HepG2 (cell line): ENCODE results near the gene TRMT1. TPM values are rescaled to one million over a fixed set of nuclear protein-coding genes. Genes with fewer than 3 reads are reported as not detected.

Experiments
- BCL6 ChIP-seq: IDR thresholded peaks from 2 replicates; pipeline ENCODE4 v1.6.1; 2016; ENCODE audit warnings: missing genetic modification reagents, missing compliant biosample characterization
- FIP1L1 ChIP-seq: fragments of 200-400 bp; formaldehyde crosslinking; IDR thresholded peaks from 2 replicates; pipeline ENCODE4 v1.6.1; 2018; ENCODE audit warnings: low read depth, mild to moderate bottlenecking, low read length, moderate library complexity, borderline replicate concordance; ENCODE audit not compliant: insufficient read depth
- GFI1 ChIP-seq: sonication (generic); formaldehyde crosslinking; IDR thresholded peaks from 2 replicates; pipeline ENCODE4 v1.5.0; 2020; ENCODE audit warnings: missing genetic modification reagents, mild to moderate bottlenecking, borderline replicate concordance
- JARID2 ChIP-seq: sonication (generic); formaldehyde crosslinking; IDR thresholded peaks from 2 replicates; pipeline ENCODE4 v1.8.1; 2023; ENCODE audit warnings: missing genetic modification reagents, inconsistent platforms; ENCODE audit not compliant: insufficient replicate concordance
- MAZ ChIP-seq, 2 experiments: sonication (generic) in 1 of 2; formaldehyde crosslinking in 1 of 2; IDR thresholded peaks; 2 replicates each; pipeline versions ENCODE4 v1.5.0 to v1.6.1; 2012 to 2020; ENCODE audit warnings: low read depth in 2 of 2, mild to moderate bottlenecking in 2 of 2, borderline replicate concordance in 1 of 2, improper control_type of control experiment in 1 of 2, low read length in 1 of 2, missing genetic modification reagents in 1 of 2, moderate library complexity in 1 of 2
- MIER2 ChIP-seq: IDR thresholded peaks from 2 replicates; pipeline ENCODE4 v1.6.1; 2016; ENCODE audit warnings: missing biosample characterization, missing genetic modification reagents
- SP2 ChIP-seq: sonication (generic); formaldehyde crosslinking; IDR thresholded peaks from 2 replicates; pipeline ENCODE4 v1.5.1; 2020; ENCODE audit warnings: mild to moderate bottlenecking, missing genetic modification reagents
- SRY ChIP-seq: sonication (generic); formaldehyde crosslinking; IDR thresholded peaks from 2 replicates; pipeline ENCODE4 v1.8.0; 2022; ENCODE audit warnings: mild to moderate bottlenecking, missing genetic modification reagents
- STAG1 ChIP-seq: sonication (generic); formaldehyde crosslinking; IDR thresholded peaks from 2 replicates; pipeline ENCODE4 v1.4.0; 2020; ENCODE audit warnings: missing genetic modification reagents
- TMF1 ChIP-seq: sonication (generic); formaldehyde crosslinking; IDR thresholded peaks from 2 replicates; pipeline ENCODE4 v1.8.1; 2022; ENCODE audit warnings: low read depth, missing genetic modification reagents
- ZC3H4 ChIP-seq: sonication (generic); formaldehyde crosslinking; IDR thresholded peaks from 2 replicates; pipeline ENCODE4 v1.4.0; 2020; ENCODE audit warnings: missing genetic modification reagents, borderline replicate concordance
- ZNF230 ChIP-seq: sonication (generic); formaldehyde crosslinking; IDR thresholded peaks from 2 replicates; pipeline ENCODE4 v1.4.0; 2020; ENCODE audit warnings: mild to moderate bottlenecking, missing genetic modification reagents
- ZNF598 ChIP-seq: sonication (generic); formaldehyde crosslinking; IDR thresholded peaks from 2 replicates; pipeline ENCODE4 v1.5.1; 2020; ENCODE audit warnings: mild to moderate bottlenecking, missing genetic modification reagents, borderline replicate concordance
- ZNF644 ChIP-seq: IDR thresholded peaks from 2 replicates; pipeline ENCODE4 v1.6.1; 2016; ENCODE audit warnings: low read depth
- ZNF816 ChIP-seq: sonication (generic); formaldehyde crosslinking; IDR thresholded peaks from 2 replicates; pipeline ENCODE4 v1.8.0; 2022; ENCODE audit warnings: missing genetic modification reagents, mild to moderate bottlenecking, borderline replicate concordance
- polyA plus RNA-seq, 8 experiments: library from polyadenylated mRNA; depleted of rRNA in 3 of 8; stranded (reverse) in 7 of 8; unstranded in 1 of 8; fragments of >200 nt; fragmentation: Illumina TruSeq in 4 of 8; extraction: Trizol in 4 of 8; gene quantifications; 2 replicates each; pipeline versions ENCODE4 v1.2.1 to v1.2.3, GENCODE V29; 2011 to 2016; ENCODE audit warnings: low read depth in 4 of 8, missing spikeins in 1 of 8, mixed read lengths in 1 of 8; ENCODE audit not compliant: insufficient read depth in 1 of 8
- total RNA-seq, 5 experiments: library from RNA; depleted of rRNA; stranded (reverse); fragments of >200 nt; fragmentation: Illumina TruSeq; extraction: Trizol; gene quantifications; 2 replicates each; pipeline ENCODE4 v1.2.3, GENCODE V29; 2016; ENCODE audit warnings: low read depth in 1 of 5
- TF ChIP-seq, protein P1 (sequence below): sonication (generic); formaldehyde crosslinking; IDR thresholded peaks from 2 replicates; pipeline ENCODE4; 2020; ENCODE audit warnings: missing genetic modification reagents, mild to moderate bottlenecking, borderline replicate concordance
- TF ChIP-seq, protein P2 (sequence below): sonication (generic); IDR thresholded peaks from 2 replicates; pipeline ENCODE4 v1.6.1; 2016; ENCODE audit warnings: low read depth, borderline replicate concordance
- TF ChIP-seq, protein P3 (sequence below): IDR thresholded peaks from 2 replicates; pipeline ENCODE4 v1.6.1; 2016; ENCODE audit warnings: low read depth
- TF ChIP-seq, protein P4 (sequence below): sonication (generic); formaldehyde crosslinking; IDR thresholded peaks from 2 replicates; pipeline ENCODE4 v1.8.0; 2023; ENCODE audit warnings: mild to moderate bottlenecking, missing genetic modification reagents
- TF ChIP-seq, protein P5 (sequence below): sonication (generic); formaldehyde crosslinking; IDR thresholded peaks from 2 replicates; pipeline ENCODE4 v1.5.0; 2020; ENCODE audit warnings: missing genetic modification reagents

The TRMT1 gene
- total and polyA plus RNA-seq, 2 of the 13 experiments (the other 11 are each of a cell fraction or from before 2014, with no cell fraction given) = 35.5 to 44.1 TPM

DNA sequence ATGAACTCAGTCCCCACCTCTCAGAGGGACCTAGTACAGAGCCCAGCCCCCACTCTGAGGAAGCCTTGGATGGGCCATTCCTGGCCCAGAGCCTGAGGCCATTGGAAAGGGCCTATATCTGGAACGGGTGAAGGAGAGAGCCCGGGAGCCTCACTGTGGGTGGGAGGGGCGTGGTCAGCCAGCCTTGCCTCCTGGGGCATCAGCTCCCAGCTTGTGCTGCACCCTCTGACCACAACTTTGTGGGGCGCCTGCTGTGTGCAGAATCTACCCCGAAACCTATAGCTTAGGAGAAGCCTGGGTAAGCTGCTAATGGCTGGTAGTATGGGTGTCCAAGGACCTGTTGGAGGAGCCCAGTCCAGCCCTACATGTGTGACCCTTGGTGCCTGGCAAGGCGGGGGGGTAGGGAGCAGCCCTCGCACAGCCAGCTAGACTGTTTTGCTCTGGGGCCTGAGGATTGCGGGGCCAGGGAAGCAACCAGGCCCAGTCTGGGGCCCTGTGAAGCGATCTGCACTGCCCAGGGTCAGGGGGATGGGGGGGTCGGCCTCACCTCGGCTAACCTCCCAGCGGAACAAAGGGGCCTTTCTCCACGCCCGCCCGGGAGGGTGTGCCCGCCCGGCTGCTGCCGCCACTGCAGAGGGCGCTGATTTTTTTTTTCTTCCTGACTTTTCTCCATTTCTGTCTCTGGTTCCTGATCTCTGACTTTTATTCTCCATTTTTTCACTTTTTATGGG is 56.1 kb downstream of the TRMT1 start (continued):
- TF ChIP-seq, protein P1, sequence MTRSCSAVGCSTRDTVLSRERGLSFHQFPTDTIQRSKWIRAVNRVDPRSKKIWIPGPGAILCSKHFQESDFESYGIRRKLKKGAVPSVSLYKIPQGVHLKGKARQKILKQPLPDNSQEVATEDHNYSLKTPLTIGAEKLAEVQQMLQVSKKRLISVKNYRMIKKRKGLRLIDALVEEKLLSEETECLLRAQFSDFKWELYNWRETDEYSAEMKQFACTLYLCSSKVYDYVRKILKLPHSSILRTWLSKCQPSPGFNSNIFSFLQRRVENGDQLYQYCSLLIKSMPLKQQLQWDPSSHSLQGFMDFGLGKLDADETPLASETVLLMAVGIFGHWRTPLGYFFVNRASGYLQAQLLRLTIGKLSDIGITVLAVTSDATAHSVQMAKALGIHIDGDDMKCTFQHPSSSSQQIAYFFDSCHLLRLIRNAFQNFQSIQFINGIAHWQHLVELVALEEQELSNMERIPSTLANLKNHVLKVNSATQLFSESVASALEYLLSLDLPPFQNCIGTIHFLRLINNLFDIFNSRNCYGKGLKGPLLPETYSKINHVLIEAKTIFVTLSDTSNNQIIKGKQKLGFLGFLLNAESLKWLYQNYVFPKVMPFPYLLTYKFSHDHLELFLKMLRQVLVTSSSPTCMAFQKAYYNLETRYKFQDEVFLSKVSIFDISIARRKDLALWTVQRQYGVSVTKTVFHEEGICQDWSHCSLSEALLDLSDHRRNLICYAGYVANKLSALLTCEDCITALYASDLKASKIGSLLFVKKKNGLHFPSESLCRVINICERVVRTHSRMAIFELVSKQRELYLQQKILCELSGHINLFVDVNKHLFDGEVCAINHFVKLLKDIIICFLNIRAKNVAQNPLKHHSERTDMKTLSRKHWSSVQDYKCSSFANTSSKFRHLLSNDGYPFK = no peak; the same call in 1 of the 2 replicates
- TF ChIP-seq MIER2 (no peak), SRY (peak; percentile 65; the same call in 1 of the 2 replicates), TMF1 (no peak), ZNF230 (0 out of 2 replicates have a peak, but pooled peaks have one; percentile 47), MAZ (IDR thresholded peaks at IDR 0.05; ENCODE audit: borderline replicate concordance, low read depth, low read length) (peak; percentile 74; the same call in 1 of the 2 replicates), MAZ (CRISPR knock-in tag; IDR thresholded peaks at IDR 0.05; ENCODE audit: low read depth) (no peak), JARID2 (CRISPR knock-in tag) (no peak), ZC3H4 (CRISPR knock-in tag) (no peak), SP2 (no peak), STAG1 (CRISPR knock-in tag) (peak; percentile 29; the same call in 1 of the 2 replicates), BCL6 (CRISPR knock-in tag) (peak; percentile 69), ZNF644 (no peak), ZNF816 (no peak), ZNF598 (CRISPR knock-in tag) (no peak), FIP1L1 (no peak), GFI1 (CRISPR knock-in tag) (peak; percentile 67; the same call in 1 of the 2 replicates)
- TF ChIP-seq, protein P2, sequence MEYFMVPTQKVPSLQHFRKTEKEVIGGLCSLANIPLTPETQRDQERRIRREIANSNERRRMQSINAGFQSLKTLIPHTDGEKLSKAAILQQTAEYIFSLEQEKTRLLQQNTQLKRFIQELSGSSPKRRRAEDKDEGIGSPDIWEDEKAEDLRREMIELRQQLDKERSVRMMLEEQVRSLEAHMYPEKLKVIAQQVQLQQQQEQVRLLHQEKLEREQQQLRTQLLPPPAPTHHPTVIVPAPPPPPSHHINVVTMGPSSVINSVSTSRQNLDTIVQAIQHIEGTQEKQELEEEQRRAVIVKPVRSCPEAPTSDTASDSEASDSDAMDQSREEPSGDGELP = peak; percentile 16; the same call in 1 of the 2 replicates
- TF ChIP-seq, protein P3, sequence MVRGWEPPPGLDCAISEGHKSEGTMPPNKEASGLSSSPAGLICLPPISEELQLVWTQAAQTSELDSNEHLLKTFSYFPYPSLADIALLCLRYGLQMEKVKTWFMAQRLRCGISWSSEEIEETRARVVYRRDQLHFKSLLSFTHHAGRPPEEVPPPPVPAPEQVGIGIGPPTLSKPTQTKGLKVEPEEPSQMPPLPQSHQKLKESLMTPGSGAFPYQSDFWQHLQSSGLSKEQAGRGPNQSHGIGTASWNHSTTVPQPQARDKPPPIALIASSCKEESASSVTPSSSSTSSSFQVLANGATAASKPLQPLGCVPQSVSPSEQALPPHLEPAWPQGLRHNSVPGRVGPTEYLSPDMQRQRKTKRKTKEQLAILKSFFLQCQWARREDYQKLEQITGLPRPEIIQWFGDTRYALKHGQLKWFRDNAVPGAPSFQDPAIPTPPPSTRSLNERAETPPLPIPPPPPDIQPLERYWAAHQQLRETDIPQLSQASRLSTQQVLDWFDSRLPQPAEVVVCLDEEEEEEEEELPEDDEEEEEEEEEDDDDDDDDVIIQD (CRISPR knock-in tag) = no peak
- TF ChIP-seq, protein P4, sequence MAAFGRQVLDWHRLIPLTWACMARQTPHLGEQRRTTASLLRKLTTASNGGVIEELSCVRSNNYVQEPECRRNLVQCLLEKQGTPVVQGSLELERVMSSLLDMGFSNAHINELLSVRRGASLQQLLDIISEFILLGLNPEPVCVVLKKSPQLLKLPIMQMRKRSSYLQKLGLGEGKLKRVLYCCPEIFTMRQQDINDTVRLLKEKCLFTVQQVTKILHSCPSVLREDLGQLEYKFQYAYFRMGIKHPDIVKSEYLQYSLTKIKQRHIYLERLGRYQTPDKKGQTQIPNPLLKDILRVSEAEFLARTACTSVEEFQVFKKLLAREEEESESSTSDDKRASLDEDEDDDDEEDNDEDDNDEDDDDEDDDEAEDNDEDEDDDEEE (CRISPR knock-in tag) = no peak
- TF ChIP-seq, protein P5, sequence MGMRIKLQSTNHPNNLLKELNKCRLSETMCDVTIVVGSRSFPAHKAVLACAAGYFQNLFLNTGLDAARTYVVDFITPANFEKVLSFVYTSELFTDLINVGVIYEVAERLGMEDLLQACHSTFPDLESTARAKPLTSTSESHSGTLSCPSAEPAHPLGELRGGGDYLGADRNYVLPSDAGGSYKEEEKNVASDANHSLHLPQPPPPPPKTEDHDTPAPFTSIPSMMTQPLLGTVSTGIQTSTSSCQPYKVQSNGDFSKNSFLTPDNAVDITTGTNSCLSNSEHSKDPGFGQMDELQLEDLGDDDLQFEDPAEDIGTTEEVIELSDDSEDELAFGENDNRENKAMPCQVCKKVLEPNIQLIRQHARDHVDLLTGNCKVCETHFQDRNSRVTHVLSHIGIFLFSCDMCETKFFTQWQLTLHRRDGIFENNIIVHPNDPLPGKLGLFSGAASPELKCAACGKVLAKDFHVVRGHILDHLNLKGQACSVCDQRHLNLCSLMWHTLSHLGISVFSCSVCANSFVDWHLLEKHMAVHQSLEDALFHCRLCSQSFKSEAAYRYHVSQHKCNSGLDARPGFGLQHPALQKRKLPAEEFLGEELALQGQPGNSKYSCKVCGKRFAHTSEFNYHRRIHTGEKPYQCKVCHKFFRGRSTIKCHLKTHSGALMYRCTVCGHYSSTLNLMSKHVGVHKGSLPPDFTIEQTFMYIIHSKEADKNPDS (CRISPR knock-in tag) = no peak
